Neural progenitor cell (in vitro differentiated cells): ENCODE results near the gene GNG8.

Source experiments
- EZH2 ChIP-seq: fragments of 200-600 bp; sonication (generic); IDR thresholded peaks from 2 replicates; pipeline ENCODE4 v1.6.1; 2017; ENCODE audit warnings: antibody characterized with exemption, mild to moderate bottlenecking, moderate library complexity
- TF ChIP-seq, protein P1 (sequence below): fragments of 200-600 bp; sonication (generic); IDR thresholded peaks from 2 replicates; pipeline ENCODE4 v1.5.1; 2017; ENCODE audit warnings: antibody characterized with exemption, mild to moderate bottlenecking

DNA sequence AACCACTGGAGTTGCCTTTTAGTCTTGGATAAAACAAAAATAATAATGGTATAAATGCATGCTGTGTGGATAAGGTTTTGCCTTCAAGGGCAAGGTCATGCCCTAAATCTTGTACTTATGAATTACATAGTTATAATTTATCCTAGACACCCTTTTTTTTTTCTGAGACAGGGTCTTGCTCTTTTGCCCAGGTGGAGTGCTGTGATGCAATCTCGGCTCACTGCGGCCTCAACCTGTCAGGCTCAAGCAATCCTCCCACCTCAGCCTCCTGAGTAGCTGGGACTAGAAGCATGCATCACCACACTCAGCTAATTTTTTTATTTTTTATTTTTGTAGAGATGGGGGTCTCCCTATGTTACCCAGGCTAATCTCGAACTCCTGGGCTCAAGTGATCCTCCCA is 32.7 kb upstream of the GNG8 start:
- TF ChIP-seq, protein P1, sequence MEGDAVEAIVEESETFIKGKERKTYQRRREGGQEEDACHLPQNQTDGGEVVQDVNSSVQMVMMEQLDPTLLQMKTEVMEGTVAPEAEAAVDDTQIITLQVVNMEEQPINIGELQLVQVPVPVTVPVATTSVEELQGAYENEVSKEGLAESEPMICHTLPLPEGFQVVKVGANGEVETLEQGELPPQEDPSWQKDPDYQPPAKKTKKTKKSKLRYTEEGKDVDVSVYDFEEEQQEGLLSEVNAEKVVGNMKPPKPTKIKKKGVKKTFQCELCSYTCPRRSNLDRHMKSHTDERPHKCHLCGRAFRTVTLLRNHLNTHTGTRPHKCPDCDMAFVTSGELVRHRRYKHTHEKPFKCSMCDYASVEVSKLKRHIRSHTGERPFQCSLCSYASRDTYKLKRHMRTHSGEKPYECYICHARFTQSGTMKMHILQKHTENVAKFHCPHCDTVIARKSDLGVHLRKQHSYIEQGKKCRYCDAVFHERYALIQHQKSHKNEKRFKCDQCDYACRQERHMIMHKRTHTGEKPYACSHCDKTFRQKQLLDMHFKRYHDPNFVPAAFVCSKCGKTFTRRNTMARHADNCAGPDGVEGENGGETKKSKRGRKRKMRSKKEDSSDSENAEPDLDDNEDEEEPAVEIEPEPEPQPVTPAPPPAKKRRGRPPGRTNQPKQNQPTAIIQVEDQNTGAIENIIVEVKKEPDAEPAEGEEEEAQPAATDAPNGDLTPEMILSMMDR: no peak
- TF ChIP-seq EZH2: no peak
